ENCODE measurements around the gene CASK.

Gene CASK

GRCh38 chrX:41761702-41762101 lies 161.7 kb downstream of the CASK start:
- Histone ChIP-seq H3K4me2 (ENCODE audit: low read depth, low read length) (no peak overlapping the region), H3K4me3 (ENCODE audit: low read length) (no peak overlapping the region), H3K9me3 (replicated peaks; ENCODE audit: insufficient read depth, low read length) (no peaks in the 10 kb centered on the region), H4K20me1 (ENCODE audit: insufficient read depth, low read length) (no peaks in the 10 kb centered on the region), H3K4me1 (ENCODE audit: low read length) (no peaks in the 10 kb centered on the region), H3K9ac (ENCODE audit: low read length) (no peak overlapping the region), H3K36me3 (replicated peaks; ENCODE audit: insufficient read depth, low read length) (no peaks in the 10 kb centered on the region), H3K79me2 (ENCODE audit: low read length) (no peaks in the 10 kb centered on the region), H3K9me2 (replicated peaks; ENCODE audit: insufficient read depth, low read length) (no peaks in the 10 kb centered on the region), H3F3A (ENCODE audit: insufficient read depth, low read length) (no peaks in the 10 kb centered on the region), H2AFZ (ENCODE audit: low read length) (no peak overlapping the region), H3K27ac (ENCODE audit: low read length) (no peak overlapping the region), H3K27me3 (replicated peaks; ENCODE audit: insufficient read depth, low read length) (no peaks in the 10 kb centered on the region)
- no peak for DNase-seq
- no peak for TF ChIP-seq CTCF (IDR thresholded peaks at IDR 0.05; ENCODE audit: low read length)
- no peak for TF ChIP-seq EZH2phosphoT487 (IDR thresholded peaks at IDR 0.05; ENCODE audit: low read length)
- TF ChIP-seq EZH2 (optimal IDR thresholded peaks at IDR 0.05; ENCODE audit: low read depth, low read length), result no peak

GRCh38 chrX:41761169-41761568 lies 162.2 kb downstream of the CASK start:
- Histone ChIP-seq H3K79me2 (ENCODE audit: low read length) (no peaks in the 10 kb centered on the region), H2AFZ (ENCODE audit: low read length) (no peak overlapping the region), H4K20me1 (ENCODE audit: insufficient read depth, low read length) (no peaks in the 10 kb centered on the region), H3K4me2 (ENCODE audit: low read depth, low read length) (no peak overlapping the region), H3K4me1 (ENCODE audit: low read length) (no peaks in the 10 kb centered on the region), H3K9me3 (replicated peaks; ENCODE audit: insufficient read depth, low read length) (no peaks in the 10 kb centered on the region), H3K27me3 (replicated peaks; ENCODE audit: insufficient read depth, low read length) (no peaks in the 10 kb centered on the region), H3K27ac (ENCODE audit: low read length) (no peak overlapping the region), H3K4me3 (ENCODE audit: low read length) (no peak overlapping the region), H3F3A (ENCODE audit: insufficient read depth, low read length) (no peaks in the 10 kb centered on the region), H3K36me3 (replicated peaks; ENCODE audit: insufficient read depth, low read length) (no peaks in the 10 kb centered on the region), H3K9me2 (replicated peaks; ENCODE audit: insufficient read depth, low read length) (no peaks in the 10 kb centered on the region), H3K9ac (ENCODE audit: low read length) (no peak overlapping the region)
- no peak for DNase-seq
- TF ChIP-seq EZH2phosphoT487 (IDR thresholded peaks at IDR 0.05; ENCODE audit: low read length) (no peak), EZH2 (optimal IDR thresholded peaks at IDR 0.05; ENCODE audit: low read depth, low read length) (no peak), CTCF (IDR thresholded peaks at IDR 0.05; ENCODE audit: low read length) (no peak)

- H3K27me3 ChIP-seq (replicated peaks; ENCODE audit: insufficient read depth, low read length), result no peaks in the 10 kb centered on the region
- no peak overlapping the region for H2AFZ ChIP-seq (ENCODE audit: low read length)
- H4K20me1 ChIP-seq (ENCODE audit: insufficient read depth, low read length), result no peaks in the 10 kb centered on the region
- no peak overlapping the region for H3K4me2 ChIP-seq (ENCODE audit: low read depth, low read length)
- no peaks in the 10 kb centered on the region for H3K4me1 ChIP-seq (ENCODE audit: low read length)
- peak; percentile 26 for DNase-seq
- H3K36me3 ChIP-seq (replicated peaks; ENCODE audit: insufficient read depth, low read length), result no peaks in the 10 kb centered on the region
- H3K9me2 ChIP-seq (replicated peaks; ENCODE audit: insufficient read depth, low read length), result no peaks in the 10 kb centered on the region
- H3F3A ChIP-seq (ENCODE audit: insufficient read depth, low read length), result no peaks in the 10 kb centered on the region
- H3K9ac ChIP-seq (ENCODE audit: low read length), result no peak overlapping the region
- no peak overlapping the region for H3K4me3 ChIP-seq (ENCODE audit: low read length)
- TF ChIP-seq CTCF (IDR thresholded peaks at IDR 0.05; ENCODE audit: low read length), result peak; percentile 53
- no peak for TF ChIP-seq EZH2 (optimal IDR thresholded peaks at IDR 0.05; ENCODE audit: low read depth, low read length)
- TF ChIP-seq EZH2phosphoT487 (IDR thresholded peaks at IDR 0.05; ENCODE audit: low read length), result no peak
- H3K9me3 ChIP-seq (replicated peaks; ENCODE audit: insufficient read depth, low read length), result no peaks in the 10 kb centered on the region
- H3K79me2 ChIP-seq (ENCODE audit: low read length), result no peaks in the 10 kb centered on the region
- H3K27ac ChIP-seq (ENCODE audit: low read length), result no peak overlapping the region
Observed at GRCh38 chrX:41759817-41760216, 163.5 kb downstream of the CASK start.
